CD4-positive, alpha-beta T cell treated with Interleukin-21 for 1 hour (primary cell): ENCODE measurements around the gene RERG.

ENCODE experiments used
- DNase-seq: peaks from one replicate; pipeline ENCODE4 v3.0.0-alpha.2; 2020

The RERG gene

GRCh38 chr12:15216036-15216889 lies 5.0 kb downstream of the RERG start:
- no peak for DNase-seq

- no peak for DNase-seq
Observed at GRCh38 chr12:15214851-15215601, 6.2 kb downstream of the RERG start.

- DNase-seq, result no peak
Observed at GRCh38 chr12:15212930-15213329, 8.3 kb downstream of the RERG start.

GRCh38 chr12:15209782-15210181 lies 11.4 kb downstream of the RERG start:
- no peak for DNase-seq

- DNase-seq, result no peak
Observed at GRCh38 chr12:15208871-15209656, 12.2 kb downstream of the RERG start.

GRCh38 chr12:15208140-15208539 lies 13.1 kb downstream of the RERG start:
- no peak for DNase-seq

GRCh38 chr12:15206831-15207389 lies 14.3 kb downstream of the RERG start:
- no peak for DNase-seq

GRCh38 chr12:15206338-15206737 lies 14.9 kb downstream of the RERG start:
- DNase-seq, result no peak

GRCh38 chr12:15205341-15206010 lies 15.7 kb downstream of the RERG start:
- DNase-seq, result no peak

GRCh38 chr12:15201456-15201855 lies 19.8 kb downstream of the RERG start:
- DNase-seq, result no peak

- DNase-seq, result no peak
Observed at GRCh38 chr12:15201056-15201455, 20.2 kb downstream of the RERG start.

GRCh38 chr12:15200641-15201040 lies 20.6 kb downstream of the RERG start:
- DNase-seq, result no peak

- no peak for DNase-seq
Observed at GRCh38 chr12:15199930-15200329, 21.3 kb downstream of the RERG start.

GRCh38 chr12:15196678-15197505 lies 24.3 kb downstream of the RERG start:
- no peak for DNase-seq

GRCh38 chr12:15196221-15196620 lies 25.0 kb downstream of the RERG start:
- DNase-seq, result no peak

GRCh38 chr12:15194456-15195368 lies 26.5 kb downstream of the RERG start:
- DNase-seq, result no peak

- DNase-seq, result no peak
Observed at GRCh38 chr12:15193946-15194345, 27.3 kb downstream of the RERG start.

- DNase-seq, result no peak
Observed at GRCh38 chr12:15192720-15193119, 28.5 kb downstream of the RERG start.

- no peak for DNase-seq
Observed at GRCh38 chr12:15188127-15188526, 33.1 kb downstream of the RERG start.

GRCh38 chr12:15186597-15186996 lies 34.6 kb downstream of the RERG start:
- DNase-seq, result no peak
